ENCODE data around the gene NXPE1. TPM values are rescaled to one million over a fixed set of nuclear protein-coding genes. Genes with fewer than 3 reads are reported as not detected.

The NXPE1 gene
- total RNA-seq, 1 experiment from 2014 or later, result not detected

GRCh38 chr11:114553642-114554041, 6.0 kb downstream of the NXPE1 start:
- no peak for DNase-seq (ENCODE audit: low spot score)
- ChIA-PET POLR2A (no interaction called here), CTCF (no interaction called here)
- no peaks in the 10 kb centered on the region for H3K9me3 Mint-ChIP-seq
- peaks cover 11% of the 10 kb centered on the region for H3K4me1 Mint-ChIP-seq
- no peak overlapping the region for H3K27ac Mint-ChIP-seq
- no peaks in the 10 kb centered on the region for H3K36me3 Mint-ChIP-seq
- ATAC-seq, result no peak
- TF ChIP-seq ZMAT4 (CRISPR knock-in tag; IDR thresholded peaks at IDR 0.05) (no peak), HMGA2 (CRISPR knock-in tag; IDR thresholded peaks at IDR 0.05) (no peak), E2F5 (CRISPR knock-in tag; IDR thresholded peaks at IDR 0.05) (no peak), ZNF671 (CRISPR knock-in tag; IDR thresholded peaks at IDR 0.05) (no peak), ZNF281 (CRISPR knock-in tag; IDR thresholded peaks at IDR 0.05) (no peak), ZBTB21 (CRISPR knock-in tag; IDR thresholded peaks at IDR 0.05; ENCODE audit: borderline replicate concordance) (no peak), NFATC4 (CRISPR knock-in tag; IDR thresholded peaks at IDR 0.05) (no peak), ZNF138 (CRISPR knock-in tag; conservative IDR thresholded peaks at IDR 0.05) (no peak), PRRX2 (CRISPR knock-in tag; IDR thresholded peaks at IDR 0.05) (no peak), NR2C2 (CRISPR knock-in tag; IDR thresholded peaks at IDR 0.05) (no peak), ATF6 (CRISPR knock-in tag; IDR thresholded peaks at IDR 0.05) (no peak), SMAD4 (CRISPR knock-in tag; IDR thresholded peaks at IDR 0.05) (no peak), ESRRA (CRISPR knock-in tag; IDR thresholded peaks at IDR 0.05; ENCODE audit: borderline replicate concordance) (no peak), GABPB1 (CRISPR knock-in tag; IDR thresholded peaks at IDR 0.05) (no peak), ZNF219 (CRISPR knock-in tag; IDR thresholded peaks at IDR 0.05; ENCODE audit: borderline replicate concordance) (no peak)
- TF ChIP-seq, protein P1, sequence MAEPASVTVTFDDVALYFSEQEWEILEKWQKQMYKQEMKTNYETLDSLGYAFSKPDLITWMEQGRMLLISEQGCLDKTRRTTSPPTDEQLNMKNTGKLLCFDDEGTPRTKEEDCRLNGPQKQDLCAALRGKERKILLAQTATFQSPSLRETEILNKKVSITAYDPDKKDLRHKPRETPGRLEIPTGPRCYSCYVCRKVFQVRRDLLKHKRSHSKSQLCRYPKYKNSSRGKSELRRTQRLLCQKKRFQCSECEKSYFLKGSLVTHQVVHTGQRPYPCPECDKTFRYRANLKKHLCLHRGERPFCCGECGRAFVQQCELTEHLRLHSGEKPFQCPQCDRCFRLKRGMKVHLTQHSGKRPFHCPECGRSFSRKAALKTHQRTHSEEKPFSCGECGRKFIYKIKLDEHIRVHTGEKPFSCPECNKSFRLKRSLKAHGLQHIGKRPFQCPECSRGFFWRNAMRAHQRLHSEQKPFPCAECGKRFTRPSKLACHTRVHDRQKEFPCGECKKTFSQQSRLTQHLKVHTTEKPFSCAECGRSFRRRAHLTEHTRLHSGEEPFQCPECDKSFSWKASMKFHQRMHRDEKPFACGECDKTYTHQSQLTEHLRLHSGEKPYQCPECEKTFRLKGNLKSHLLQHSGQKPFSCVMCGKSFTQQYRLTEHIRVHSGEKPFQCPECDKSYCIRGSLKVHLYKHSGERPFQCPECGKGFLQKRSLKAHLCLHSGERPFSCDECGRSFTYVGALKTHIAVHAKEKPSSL (CRISPR knock-in tag; conservative IDR thresholded peaks at IDR 0.05), result no peak
- TF ChIP-seq, protein P2, sequence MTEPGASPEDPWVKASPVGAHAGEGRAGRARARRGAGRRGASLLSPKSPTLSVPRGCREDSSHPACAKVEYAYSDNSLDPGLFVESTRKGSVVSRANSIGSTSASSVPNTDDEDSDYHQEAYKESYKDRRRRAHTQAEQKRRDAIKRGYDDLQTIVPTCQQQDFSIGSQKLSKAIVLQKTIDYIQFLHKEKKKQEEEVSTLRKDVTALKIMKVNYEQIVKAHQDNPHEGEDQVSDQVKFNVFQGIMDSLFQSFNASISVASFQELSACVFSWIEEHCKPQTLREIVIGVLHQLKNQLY (CRISPR knock-in tag; IDR thresholded peaks at IDR 0.05), result no peak
- no peaks in the 10 kb centered on the region for H3K27me3 Mint-ChIP-seq (ENCODE audit: low read depth)
- no peak overlapping the region for H3K4me3 Mint-ChIP-seq

GRCh38 chr11:114551060-114551459, 8.6 kb downstream of the NXPE1 start:
- peaks cover 8% of the 10 kb centered on the region; the same call in 1 of the 2 replicates for H3K9me3 Mint-ChIP-seq
- POLR2A ChIA-PET, result no interaction called here
- TF ChIP-seq ATF6 (CRISPR knock-in tag; IDR thresholded peaks at IDR 0.05), result no peak
- no peak for TF ChIP-seq FOXP1 (CRISPR knock-in tag; IDR thresholded peaks at IDR 0.05; ENCODE audit: borderline replicate concordance)
- TF ChIP-seq, protein P3, sequence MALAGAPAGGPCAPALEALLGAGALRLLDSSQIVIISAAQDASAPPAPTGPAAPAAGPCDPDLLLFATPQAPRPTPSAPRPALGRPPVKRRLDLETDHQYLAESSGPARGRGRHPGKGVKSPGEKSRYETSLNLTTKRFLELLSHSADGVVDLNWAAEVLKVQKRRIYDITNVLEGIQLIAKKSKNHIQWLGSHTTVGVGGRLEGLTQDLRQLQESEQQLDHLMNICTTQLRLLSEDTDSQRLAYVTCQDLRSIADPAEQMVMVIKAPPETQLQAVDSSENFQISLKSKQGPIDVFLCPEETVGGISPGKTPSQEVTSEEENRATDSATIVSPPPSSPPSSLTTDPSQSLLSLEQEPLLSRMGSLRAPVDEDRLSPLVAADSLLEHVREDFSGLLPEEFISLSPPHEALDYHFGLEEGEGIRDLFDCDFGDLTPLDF (CRISPR knock-in tag; IDR thresholded peaks at IDR 0.05), result no peak
- no peak for TF ChIP-seq NFYB (CRISPR knock-in tag; conservative IDR thresholded peaks at IDR 0.05; ENCODE audit: low read depth)
- TF ChIP-seq TEAD1 (CRISPR knock-in tag; IDR thresholded peaks at IDR 0.05), result no peak

More at GRCh38 chr11:114551060-114551459, 8.6 kb downstream of the NXPE1 start:
- ATAC-seq (no peak), DNase-seq (ENCODE audit: low spot score) (no peak)
- Mint-ChIP-seq H3K27me3 (ENCODE audit: low read depth) (no peaks in the 10 kb centered on the region), H3K36me3 (no peaks in the 10 kb centered on the region), H3K4me3 (no peak overlapping the region), H3K27ac (no peak overlapping the region), H3K4me1 (peaks cover 11% of the 10 kb centered on the region)
- CTCF ChIA-PET, result interaction anchor here (0.7 kb wide), 1 partner anchor 187 kb away, joined by 3 read pairs; no protein-coding TSS in a partner anchor
